Measurements from ENCODE around the gene CD6. TPM values are rescaled to one million over a fixed set of nuclear protein-coding genes. Genes with fewer than 3 reads are reported as not detected.
"Not testable (repeated sequence)": the region's sequence is repeated elsewhere in the genome, so short reads cannot be mapped to it uniquely, and the experiment has no call there.

CD6 gene
- total RNA-seq, 1 donor from 2014 or later, result 0.22 TPM

DNA sequence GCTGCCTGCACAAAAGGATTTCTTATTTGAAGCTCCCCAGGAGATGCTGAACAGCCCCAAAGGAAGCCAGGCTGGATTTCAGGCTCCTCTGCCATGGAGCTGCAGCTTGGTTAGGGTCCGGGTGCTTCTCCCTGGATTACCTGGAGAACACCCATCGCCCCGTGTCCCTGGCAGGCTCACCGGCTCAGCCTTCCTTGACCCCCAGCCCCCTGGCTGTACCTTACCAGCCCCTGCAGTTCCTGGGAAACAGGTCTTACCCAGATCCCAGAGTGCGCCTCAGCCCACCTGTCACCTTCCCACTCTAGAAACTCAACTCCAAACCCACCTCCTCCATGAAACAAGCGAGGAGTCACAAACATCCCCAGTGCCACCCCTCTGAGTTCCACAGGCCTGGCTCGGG is 85.5 kb downstream of the CD6 start:
- DNase-seq (ENCODE audit: missing footprints), result no peak
- intact Hi-C loops (cut with DNase I), result no loop called here
- ATAC-seq, result no peak

DNA sequence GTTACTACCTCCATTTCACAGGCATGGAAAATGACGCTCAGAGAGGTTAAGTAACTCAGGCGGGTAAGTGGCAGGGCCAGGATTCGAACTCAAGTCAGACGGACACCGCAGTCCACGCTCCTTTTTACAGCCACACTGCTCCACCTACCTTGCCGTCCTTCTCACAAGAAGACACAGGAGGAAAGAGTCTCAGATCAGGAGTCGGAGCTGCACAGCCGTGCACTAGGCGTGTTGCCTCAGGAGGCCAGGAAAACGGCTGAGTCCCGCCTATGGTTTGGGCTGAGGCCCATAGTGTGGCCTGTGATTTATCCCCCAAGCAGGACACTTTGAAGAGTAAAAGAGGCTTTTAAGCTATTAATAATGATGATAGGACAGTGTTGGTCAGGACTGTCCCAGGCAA is 86.1 kb downstream of the CD6 start:
- intact Hi-C loops (cut with DNase I), result no loop called here
- no peak for DNase-seq (ENCODE audit: missing footprints)
- no peak for ATAC-seq

DNA sequence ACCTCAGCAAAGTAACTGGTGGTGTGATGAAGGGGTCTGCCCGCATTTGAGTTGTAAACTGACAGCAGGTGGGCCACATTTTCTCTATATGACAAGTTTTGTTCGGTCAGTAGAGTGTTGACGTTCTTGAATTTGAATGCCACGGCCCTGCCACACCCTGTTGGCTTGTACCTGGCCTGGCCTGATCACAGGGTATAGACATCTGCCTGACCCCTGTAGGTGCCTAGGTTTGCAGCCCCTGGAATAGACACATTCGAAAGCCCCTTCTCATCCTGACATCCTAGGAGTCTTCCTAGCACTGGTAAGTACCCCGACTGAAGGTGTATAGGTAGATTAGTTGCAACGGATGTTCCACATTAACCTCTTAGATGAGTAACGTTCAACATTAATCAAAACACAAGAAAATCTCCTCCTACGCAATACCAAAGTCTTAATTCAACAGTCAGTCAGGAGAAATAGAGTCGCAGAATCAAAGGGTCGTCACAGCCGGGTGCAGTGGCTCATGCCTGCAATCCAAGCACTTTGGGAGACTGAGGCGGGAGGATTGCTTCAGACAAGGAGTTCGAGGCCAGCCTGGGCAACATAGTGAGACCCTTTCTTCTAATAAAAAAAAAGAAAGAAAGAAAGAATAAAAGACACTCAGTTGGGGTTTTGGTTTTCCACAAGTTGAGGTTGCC is 87.2 kb downstream of the CD6 start:
- DNase-seq (ENCODE audit: missing footprints), result no peak
- intact Hi-C loops (cut with DNase I), result no loop called here

DNA sequence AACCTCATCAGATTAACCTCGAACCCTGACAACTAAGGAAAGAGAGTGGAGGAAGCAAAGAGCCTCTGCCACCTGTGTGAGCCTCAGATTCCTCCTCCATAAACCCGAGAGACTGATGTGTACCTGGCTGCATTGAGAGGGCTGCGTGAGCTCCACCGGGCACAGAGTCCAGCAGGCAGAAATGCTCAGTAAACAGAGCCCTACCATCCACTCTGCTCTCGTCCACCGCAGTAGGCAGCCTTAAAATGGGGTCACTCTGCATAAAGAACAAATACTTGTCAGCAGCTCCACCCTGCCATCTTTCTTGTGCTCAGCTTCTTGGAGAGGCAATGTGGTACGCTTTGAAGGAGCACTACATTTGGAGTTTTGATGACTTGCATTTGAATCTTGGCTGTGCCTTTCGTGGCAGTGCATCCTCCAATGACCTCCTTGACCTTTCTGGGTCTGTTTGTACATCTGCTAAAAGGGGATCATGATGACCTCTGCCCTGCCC is 87.8 kb downstream of the CD6 start:
- DNase-seq (ENCODE audit: missing footprints) (no peak), ATAC-seq (no peak)
- intact Hi-C loops (cut with DNase I), result no loop called here

More for the DNA sequence above, 87.2 kb downstream of the CD6 start:
- ATAC-seq, result no peak

DNA sequence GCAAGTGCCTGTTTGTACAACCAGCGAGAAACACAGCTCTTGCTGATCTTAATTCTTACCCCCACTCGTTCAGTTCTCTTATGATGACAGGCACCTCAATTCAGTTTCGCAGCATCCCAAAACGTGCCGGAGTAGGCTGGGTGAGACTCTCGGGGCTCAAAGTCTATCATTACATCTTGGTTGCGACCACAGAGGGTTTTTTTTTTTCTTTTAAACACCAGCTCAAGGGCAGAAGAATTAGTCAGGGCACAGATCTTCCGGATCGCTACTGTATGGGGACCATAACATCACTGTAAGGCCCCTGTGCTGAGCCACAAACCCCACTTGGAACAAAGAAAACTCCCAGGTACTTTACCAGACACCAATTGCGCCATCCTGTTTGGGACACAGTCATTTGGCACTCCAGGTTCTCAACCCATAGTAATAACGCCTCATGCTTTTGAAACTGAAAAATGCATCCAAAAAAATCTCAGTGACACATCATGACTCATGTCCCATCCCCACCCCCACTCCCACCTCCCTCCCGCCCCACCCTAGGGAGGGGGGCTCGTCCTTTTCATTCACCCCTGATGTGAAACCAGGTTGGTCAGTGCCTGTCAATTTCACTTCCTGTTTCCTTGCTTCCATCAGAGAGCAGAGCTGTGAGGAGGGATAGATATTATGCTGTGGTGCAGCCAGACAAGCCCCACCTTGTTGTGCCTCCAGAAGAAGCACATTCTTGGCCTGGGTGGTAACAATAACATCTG is 89.8 kb downstream of the CD6 start:
- DNase-seq (ENCODE audit: missing footprints), result no peak
- no peak for ATAC-seq
- intact Hi-C loops (cut with DNase I), result no loop called here

DNA sequence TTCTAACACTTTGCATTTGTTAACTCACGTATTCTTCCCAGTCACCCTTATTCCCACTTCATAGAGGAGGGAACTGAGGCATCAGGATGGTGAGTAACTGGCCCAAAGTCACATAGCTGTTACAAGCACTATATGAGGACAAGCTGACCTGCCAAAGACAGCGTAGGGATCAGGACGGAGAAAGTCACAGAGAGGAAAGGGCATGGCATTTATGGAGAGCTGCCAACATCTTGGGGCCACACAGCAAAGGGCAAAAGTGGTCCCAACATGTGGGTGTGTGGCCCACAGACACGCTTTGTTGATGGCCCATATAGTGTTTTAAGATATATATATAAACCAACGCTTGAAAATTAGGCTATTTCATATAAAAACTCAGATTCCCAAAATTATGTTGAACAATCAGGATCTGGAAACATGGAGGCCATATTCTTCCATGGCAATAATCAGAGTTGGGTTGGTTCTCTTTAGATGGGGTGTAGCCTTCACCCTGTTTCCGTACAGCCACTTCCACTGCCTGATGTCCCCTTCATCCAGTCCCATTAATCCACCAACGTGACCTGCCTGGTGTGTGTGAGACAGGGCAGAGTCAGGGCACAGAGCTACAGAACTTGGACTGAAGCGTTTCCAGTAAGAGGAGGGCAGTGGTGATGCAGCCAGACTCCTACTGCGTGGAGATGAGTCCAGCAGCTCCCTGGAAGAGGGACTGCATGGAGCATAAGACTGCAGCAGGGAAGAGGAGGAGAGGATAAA is 90.9 kb downstream of the CD6 start:
- intact Hi-C loops (cut with DNase I), result no loop called here
- ATAC-seq (no peak), DNase-seq (ENCODE audit: missing footprints) (no peak)

DNA sequence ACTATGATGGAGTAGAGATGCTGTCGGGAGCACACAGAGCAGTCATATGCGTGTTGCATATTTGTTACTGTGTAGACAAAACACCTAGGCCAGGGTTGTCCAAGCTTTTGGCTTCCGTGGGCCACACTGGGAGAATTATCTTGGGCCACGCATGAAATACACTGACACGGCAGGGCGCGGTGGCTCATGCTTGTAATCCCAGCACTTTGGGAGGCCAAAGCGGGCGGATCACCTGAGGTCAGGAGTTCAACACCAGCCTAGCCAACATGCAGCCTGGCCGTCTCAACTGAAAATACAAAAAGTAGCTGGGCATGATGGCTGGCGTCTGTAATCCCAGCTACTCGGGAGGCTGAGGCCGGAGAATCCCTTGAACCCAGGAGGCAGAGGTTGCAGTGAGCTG is 93.8 kb downstream of the CD6 start:
- DNase-seq (ENCODE audit: missing footprints); ATAC-seq; intact Hi-C loops (cut with DNase I): not testable (repeated sequence)

DNA sequence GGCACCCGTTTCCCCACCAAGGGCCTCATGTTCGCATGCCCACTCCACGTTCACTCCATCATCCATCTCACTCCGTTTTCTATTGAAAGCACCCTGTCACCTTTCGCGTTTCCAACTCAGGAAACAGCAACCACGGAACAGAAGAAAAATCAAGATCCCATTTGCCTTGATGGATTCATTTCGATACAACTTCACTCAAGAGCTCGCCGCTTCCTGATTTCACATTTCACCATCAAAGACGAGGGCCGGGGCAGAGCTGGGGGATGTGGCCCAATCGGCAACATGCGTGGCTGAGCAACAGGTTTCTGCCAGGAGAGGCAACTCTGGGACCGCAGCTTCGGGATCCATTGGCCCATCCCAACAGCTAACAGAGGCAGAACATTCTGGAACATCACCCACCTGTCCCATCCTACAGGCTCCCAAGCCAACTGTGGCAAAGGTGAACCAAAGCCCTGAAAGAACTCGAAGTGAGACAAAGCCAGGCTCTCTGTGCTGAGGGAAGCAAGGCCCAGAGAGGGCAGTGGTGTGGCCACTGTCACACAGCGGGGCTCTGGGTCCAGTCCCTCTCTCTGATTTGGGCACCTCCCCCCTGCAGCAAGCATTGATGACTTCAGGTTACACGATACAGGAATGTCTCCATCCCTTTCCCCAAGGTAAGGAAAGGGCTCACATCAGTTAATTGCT is 94.6 kb downstream of the CD6 start:
- intact Hi-C loops (cut with DNase I), result no loop called here
- no peak for ATAC-seq

DNA sequence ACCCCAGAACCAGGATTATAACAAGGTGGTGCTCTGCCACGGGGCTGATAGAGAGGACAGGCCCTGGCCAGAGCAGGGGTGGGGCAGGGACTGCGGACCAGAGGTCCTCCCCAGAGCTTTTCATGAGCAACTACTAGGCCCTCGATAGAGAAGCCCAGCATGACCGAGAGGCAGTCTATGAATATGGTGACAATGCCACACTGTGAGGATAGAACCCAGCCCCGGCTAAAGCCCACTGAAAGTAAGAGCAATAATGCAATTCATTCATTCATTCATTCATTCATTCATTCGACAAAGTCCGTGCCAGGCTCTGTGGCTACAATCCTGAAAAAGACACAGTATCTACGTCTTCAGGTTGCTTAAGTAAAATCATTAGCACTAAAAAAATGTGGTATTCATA is 95.2 kb downstream of the CD6 start:
- intact Hi-C loops (cut with DNase I), result no loop called here
- ATAC-seq (no peak), DNase-seq (ENCODE audit: missing footprints) (no peak)

More for the DNA sequence above, 94.6 kb downstream of the CD6 start:
- DNase-seq (ENCODE audit: missing footprints), result no peak

DNA sequence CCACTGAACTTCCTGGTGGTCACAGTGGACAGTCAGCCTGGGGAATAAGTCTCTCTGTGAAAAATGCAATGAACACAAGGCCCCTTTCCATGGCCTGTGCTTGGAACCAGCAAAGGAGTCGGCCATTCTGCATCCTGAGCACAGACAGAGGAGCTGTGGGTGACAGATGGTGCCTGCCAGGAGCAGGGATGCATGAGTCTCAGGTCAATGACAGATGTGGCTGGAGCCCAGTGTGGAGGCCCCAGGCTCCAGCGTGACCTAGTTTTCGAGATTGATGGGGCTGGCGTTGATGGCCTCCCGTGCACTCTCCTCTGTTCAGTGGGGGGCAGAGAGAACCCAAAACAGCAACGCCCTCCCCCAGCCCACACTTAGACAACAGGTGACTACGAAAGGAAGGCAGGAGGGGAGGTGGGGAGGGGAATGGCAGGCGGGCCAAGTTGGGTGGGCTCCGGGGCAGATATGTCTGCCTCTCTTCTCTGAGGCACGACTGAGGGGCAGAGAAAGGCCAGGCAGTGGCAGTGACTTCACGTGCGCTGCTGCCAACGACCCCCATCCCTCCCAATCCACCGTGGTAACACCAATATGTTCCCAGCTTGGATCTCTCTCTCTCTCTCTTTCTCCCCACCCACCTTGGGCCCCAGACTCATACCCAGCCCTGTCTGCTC is 96.4 kb downstream of the CD6 start:
- intact Hi-C loops (cut with DNase I), result no loop called here
- ATAC-seq (no peak), DNase-seq (ENCODE audit: missing footprints) (no peak)

DNA sequence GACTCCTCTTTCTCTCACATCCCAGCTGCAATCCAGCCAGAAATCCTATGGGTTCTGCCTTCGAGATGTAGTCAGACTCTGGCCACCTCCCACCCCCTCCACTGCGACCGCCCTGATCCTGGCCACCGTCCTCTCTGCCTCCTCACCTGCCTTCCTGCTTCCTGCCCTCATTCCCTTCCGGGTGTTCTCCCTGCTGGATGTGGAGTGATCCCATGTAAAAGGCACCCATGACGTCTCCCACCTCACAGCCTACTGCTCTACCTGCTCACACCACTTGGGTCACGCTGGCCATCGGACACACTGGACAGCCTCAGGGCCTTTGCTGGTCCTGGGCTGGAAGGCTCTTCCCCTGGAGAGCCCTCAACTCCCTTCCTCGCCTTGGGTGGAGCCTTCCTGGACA is 97.1 kb downstream of the CD6 start:
- ATAC-seq (no peak), DNase-seq (ENCODE audit: missing footprints) (no peak)
- intact Hi-C loops (cut with DNase I), result no loop called here

DNA sequence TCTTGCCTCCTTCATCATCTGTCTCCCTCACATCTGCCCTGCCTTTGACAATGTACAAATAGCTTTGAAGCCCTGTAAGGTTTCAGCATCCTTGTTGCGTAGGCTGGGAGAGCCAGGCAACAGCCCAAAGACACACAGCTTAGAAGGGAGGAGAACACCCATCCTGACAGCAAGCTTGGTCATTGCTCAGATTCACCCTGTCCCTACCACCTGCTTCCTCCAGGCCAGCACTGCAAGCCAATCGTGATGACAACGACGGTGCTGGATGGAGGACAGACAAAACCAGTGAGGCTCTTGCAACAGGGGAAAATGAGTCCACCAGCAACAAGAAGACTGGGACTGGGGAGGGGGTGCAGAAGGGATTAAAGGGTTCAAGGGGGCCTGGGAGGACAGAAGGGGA is 97.9 kb downstream of the CD6 start:
- no peak for DNase-seq (ENCODE audit: missing footprints)
- intact Hi-C loops (cut with DNase I), result no loop called here
- ATAC-seq, result no peak

Other genes with a start within 250 kb of the CD6 start
- gene MS4A18, start 247.0 kb upstream of the CD6 start, total RNA-seq, result not detected
- gene MS4A15, start 214.8 kb upstream of the CD6 start, total RNA-seq, result not detected
- gene MS4A10, start 186.3 kb upstream of the CD6 start, total RNA-seq, result not detected
- 9.3 TPM for gene CCDC86, start 129.6 kb upstream of the CD6 start, total RNA-seq
- 2.4 TPM for gene PTGDR2, start 115.7 kb upstream of the CD6 start, total RNA-seq
- gene ZP1, start 104.1 kb upstream of the CD6 start, total RNA-seq, result 0.14 TPM
- gene PRPF19, start 65.1 kb upstream of the CD6 start, total RNA-seq, result 41.1 TPM
- 97.5 TPM for gene TMEM109, start 57.5 kb upstream of the CD6 start, total RNA-seq
- gene TMEM132A, start 47.2 kb upstream of the CD6 start, total RNA-seq, result 6.3 TPM
- gene SLC15A3, start 19.5 kb upstream of the CD6 start, total RNA-seq, result 20.8 TPM
- not detected for gene CD5, start 130.8 kb downstream of the CD6 start, total RNA-seq
- 16.5 TPM for gene VPS37C, start 189.7 kb downstream of the CD6 start, total RNA-seq
- 1.2 TPM for gene PGA3, start 231.8 kb downstream of the CD6 start, total RNA-seq